Erythroblast (primary cell): Measurements from ENCODE around the gene C6.

Experiments
- GATA1 ChIP-seq: IDR thresholded peaks from 2 replicates; pipeline ENCODE4 v1.6.1; 2011; ENCODE audit warnings: low read depth, mild to moderate bottlenecking, control low read depth, low read length, moderate library complexity
- POLR2A ChIP-seq: IDR thresholded peaks from 2 replicates; pipeline ENCODE4 v1.6.1; 2011; ENCODE audit warnings: mild to moderate bottlenecking, low read length

DNA sequence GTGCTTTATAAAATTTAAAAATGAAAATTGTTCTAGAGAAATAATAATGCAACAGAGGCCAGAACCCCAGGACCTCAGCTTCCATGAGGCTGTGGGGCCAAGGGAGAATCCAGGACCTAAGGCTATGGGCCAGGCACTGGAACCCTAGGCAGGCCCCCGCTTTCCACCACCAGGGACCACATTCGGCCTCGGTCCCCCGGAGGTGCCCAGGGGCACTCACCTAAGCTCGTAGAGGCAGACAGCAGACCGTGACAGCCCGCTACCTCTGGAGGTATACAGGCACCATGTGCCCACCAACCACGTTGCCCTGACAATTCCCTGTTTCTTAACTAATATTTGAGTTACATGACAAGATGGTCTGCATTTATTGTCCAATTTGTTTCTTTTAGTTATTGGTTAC is 92.7 kb downstream of the C6 start:
- no peak for TF ChIP-seq POLR2A
- TF ChIP-seq GATA1 = no peak
